NCI-H2107 (cell line): ENCODE measurements around the gene NTNG1.
"Not testable (repeated sequence)": the region's sequence is repeated elsewhere in the genome, so short reads cannot be mapped to it uniquely, and the experiment has no call there.

Source experiments
- DNase-seq: peaks from one replicate; lab custom pipeline; 2025; lab: John Stamatoyannopoulos, UW

NTNG1 gene

DNA sequence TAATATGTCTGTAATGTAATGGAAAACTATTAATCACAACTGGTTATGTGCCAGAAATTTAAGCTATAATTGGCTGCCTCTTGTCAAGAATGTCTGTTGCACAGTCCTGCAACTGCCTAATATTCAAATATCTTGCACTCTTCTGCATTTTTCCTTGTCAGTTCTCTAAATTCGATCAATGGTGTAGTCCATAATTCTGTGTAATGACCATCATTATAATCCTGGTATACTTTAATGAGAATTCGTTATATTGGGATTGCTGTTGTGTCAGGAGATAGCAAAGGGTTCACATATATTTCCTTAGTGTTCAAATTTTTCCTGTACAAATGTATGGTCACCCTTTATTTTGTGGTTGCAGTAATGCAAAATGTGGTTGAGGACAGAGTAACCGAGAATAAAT, 4.8 kb downstream of the NTNG1 start:
- DNase-seq: no peak

DNA sequence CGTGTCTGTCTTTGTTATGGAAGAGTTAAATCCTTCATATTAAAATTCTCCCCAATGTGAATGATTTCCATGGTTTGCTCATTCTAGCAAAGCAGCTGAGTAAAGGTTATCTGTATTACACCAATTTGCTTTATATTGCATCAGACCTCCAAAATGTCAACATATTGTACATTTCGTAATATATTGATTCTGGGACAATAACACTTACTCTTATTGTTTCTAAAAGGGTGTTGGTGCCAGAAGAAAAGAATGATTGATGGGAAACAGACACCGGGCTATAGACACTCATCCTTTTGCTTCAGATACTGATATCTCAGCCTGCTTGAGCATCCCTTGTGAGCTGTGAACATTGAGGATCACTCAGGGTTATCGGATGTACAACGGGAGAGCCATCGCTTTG, 7.0 kb downstream of the NTNG1 start:
- DNase-seq: no peak

DNA sequence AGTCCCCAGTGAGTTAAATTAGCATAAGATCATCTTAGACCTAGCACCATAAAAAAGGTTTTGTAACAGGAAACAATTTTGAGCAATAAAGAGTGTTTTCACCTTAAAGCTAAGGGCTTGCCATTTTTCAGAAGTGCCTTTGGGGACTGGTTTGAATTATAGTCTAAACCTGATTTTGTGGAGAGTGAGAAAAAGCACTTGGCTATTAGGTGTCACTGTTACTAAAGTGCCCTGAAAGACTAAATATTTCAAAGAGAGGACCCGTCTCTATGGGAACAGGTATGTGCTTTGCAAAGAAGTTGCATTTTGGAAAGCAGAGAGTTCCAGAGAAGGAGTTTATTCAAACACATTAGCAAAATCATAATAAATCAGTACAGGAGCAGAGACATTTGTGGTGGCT, 9.1 kb downstream of the NTNG1 start:
- DNase-seq: no peak

DNA sequence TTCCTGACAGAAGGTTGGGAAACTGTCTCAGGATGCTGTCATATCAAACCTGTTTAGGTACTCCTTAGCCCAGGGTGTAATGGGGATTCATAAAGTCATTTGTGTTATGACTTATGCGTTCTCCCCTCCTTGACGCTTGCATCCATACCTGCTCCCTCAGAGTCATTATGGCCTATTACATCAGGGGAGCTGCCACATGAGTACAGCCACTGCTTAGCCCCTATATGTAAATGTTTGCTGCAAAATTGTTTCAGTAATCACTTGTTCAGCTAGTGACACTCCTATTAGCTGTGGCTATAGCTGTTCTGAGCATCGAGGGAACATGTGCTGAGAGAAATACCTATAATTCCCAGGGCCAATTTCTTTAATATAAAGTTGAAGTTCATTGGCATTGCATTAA, 10.5 kb downstream of the NTNG1 start:
- no peak for DNase-seq

DNA sequence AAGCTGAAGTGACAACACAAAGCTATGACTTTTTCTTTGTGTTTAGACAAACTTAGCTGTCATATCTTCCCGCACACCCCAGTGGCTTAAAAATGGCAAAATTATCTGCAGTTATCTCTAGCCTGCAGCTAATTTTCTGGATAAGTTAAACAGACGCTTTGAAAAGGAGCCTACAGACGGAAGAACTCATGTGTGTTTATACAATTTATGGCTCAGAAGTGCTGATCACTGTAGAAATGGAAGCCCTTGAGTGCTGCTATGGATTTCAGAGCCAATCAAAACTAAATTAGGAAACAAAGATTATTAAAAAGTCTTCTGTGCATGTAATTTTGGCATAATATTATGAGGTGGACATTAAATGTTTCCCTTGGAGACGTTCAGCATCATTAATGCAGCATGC, 11.6 kb downstream of the NTNG1 start:
- DNase-seq: no peak

DNA sequence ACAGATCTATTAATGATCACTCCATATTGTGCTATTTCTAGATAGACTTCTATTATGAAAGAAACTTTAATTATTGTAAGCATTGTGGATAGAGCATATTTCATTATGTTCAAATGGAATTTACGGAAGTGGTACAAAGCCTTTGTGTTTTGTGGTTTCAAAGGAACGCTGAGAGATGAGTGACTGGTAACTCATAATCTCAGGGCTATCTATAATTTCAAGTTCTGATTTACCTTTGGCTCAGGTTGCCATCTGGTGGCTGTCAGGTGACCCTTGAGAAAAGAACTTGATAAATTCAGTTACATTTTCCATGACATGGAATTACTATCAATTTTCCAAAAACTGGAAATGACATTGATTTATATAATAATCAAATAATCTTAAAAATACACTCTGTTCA, 12.2 kb downstream of the NTNG1 start:
- DNase-seq: no peak

DNA sequence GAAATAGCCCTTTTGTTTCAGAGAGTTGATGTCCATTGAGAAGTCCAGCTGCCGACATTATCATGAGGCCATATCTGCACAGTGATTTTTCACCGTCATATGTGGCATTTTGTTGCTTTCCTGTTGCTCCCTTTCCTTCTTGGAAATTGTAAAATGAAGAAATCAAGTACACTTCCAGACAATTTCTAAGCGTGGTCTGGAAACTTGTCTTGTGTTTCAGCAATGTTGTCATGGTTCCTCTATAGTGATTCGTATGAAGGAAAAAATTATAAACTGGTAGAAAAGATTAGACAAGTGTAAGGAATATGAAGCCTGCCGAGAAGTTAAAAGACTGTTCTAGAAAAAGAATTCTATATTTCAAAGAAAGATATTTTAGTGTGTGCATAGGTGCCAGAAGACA, 17.7 kb downstream of the NTNG1 start:
- DNase-seq: no peak

DNA sequence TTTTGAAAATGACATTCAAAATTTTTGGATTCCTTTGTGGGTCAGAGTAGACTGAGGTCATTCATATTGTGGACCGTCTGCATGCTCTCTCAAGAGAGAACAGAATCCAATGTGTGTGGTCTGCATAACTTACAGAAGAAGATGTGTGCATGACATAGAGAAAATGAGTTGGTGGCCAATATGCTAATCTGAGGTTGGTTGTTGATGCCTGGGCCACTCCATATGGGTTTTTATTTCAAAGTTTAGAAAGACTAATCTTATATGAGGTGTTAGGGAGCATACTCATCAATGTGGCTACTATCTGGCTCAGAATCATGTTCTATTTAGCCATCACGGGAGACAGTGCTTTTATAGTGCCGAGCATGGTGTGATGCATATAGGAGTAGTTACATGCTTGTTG, 18.2 kb downstream of the NTNG1 start:
- no peak for DNase-seq

DNA sequence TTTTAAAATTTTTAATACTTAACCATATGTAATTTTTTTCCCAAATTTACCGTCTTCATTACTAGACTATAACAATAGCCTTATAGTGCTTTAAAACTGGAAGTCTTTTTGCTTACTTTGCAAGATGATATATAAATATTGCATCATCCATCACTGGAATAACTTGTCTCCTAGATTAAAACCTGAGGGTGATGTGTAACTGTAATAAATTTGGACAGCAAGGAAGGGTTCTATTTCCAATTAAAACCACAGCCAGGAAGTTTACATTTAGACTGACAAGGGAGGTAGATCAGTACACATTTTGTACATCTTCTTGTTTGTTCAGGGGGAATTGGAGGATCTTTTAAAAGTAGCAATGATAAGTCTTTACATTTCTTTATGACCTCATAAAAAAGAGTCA, 21.9 kb downstream of the NTNG1 start:
- DNase-seq: no peak

DNA sequence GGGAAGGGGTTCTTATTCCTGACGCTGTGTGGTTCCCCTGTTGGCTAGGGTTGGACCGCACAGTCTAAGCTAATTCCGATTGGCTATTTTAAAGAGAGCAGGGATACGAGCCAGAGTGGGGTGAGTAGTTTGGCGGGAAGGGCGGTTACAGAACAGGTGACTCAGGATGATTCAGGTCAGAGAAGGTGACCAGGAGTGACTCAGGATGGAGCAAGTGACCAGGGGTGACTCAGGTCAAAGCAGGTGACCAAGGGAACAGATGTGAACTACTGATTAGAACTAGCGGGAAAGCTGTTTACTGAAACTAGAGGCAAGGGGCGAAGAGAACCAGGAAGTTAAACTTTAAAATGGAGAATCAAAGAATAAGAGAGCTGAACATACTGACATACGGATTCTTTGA, 24.1 kb downstream of the NTNG1 start:
- DNase-seq: not testable (repeated sequence)

DNA sequence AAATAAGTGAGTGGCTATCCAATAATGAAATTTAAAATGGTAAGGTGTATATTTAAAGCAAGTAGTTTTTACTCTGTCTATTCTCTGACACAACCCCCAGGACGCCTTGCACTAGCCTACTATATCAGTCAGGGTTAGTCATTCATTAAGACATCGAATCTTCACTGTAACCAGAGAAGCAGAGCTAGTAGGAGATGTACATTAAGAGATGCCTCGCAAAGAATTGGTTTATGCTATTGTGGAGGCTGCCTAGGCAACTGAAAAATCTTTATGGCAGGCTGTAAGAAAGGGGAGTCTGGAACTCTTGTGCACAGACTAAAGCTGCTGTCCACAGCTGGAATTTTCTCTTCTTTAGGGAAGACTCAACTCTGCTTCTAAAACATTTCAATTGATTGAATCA, 28.8 kb downstream of the NTNG1 start:
- DNase-seq: no peak

DNA sequence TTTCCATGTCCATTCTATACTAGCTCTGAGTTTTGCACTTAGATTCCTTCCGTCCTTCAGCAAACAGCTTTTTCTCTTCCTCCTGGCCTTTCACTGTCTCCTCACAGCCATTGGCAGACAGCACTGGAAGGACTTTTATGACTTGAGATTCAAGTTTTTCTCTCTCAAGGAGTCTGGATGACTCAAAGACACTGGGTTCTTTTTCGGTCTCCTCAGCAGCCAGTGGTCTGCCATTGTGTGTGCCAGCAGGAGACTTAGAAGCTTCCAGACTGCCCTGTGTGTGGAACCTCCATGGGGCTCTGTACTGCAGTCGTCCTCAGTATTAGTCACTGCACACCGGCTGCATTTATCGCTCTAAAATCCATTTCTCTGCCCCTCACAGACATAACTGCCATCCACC, 30.5 kb downstream of the NTNG1 start:
- no peak for DNase-seq

DNA sequence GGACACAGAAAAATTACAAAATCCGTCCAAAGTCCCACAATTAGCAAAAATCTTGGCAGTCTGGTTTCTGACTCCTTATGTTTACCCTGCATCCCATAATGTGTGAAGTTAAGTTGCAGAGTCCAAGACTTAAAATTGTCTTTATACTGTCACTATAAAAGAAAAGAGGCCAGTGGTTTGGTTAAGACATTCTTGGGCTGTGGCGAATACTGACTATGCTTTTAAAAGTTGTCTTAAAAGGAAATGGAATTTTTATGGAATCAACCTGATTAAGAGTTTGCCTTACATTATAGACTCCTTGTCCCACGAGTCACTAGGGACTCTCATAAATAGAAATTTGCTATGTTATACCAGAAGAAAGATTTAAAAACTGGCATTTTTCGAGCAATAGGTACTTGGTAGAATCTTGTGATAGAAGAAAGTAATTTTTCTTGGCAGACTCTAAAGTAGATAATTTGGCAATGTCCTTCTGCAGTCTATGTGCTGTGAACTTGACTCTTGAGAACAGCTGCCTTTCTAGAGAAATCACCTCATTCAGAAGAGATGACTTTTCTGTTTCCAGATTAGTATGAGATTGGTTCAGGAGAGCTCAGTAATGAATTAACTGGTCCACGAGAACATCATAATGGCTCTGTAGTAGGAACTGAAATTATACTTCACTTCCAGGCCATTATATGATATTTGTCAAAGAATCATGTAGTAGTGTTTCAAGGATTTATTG, 31.8 kb downstream of the NTNG1 start:
- no peak for DNase-seq

DNA sequence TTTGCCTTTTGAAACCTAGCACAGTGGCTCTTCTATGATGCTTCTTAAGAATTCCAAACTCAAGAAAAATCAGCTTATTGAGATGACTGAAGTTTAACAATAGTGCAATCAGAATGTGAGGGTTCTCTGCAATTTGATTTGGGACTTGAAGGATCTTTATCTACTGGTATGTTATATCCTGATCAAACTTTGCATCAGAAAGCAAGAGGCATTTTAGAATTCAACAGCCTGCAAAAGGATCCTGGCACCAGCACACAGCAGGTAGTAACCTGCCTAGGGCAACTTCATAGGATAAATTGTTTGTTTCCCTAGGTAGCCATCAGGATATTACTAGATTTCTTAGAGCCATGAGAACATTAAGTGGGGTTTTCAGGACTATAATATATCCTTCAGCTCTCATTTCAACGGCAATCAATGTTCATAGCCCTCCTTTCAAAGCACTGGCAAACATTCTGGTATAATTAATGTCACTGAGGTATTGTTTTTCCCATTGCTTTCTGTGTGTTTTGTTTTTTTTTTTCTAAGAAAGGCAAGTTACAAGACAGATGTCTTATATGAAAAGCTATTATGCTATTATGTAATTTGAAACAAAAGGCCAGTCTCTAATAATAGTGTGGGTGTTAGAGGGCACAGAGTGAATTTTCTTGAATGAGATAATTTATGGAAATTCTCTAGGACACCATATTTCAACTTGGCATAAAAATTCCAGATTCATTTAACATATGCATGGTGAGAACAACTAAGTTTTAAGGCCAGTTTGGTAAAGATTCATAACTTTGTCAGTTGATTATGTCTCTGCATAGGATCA, 34.5 kb downstream of the NTNG1 start:
- no peak for DNase-seq

DNA sequence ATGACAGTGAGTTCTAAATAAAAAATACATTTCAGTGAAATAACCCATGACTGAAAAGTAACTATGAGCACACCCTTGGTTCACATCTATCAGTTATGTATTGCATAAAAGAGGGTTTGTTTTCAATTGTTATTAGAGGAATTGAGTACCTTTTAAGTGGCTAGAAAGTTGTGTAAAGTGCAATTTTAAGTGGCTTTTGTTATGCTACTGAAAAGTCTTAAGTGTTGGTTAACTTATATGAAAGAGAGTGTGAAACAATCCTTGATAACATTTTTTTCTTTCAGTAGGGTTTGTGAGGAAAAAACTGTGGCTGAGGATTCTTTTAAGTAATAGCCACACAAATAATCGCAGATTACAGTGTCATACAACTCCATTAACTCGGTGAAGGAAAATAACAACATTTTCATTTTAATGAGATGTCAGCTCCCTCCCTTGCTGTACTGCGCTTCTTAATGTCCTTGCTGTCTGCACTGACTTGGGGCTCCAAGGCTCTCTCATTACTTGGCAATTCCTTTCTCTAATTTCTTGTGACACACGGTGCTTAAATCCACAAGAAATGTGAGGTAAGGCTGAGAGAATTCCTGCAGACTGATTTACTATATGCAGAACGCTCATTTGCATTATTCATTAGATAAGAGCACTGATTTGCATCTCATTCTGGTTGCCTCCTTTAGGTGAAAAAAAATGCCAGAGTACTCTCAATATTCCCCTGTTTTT, 40.6 kb downstream of the NTNG1 start:
- DNase-seq: no peak

DNA sequence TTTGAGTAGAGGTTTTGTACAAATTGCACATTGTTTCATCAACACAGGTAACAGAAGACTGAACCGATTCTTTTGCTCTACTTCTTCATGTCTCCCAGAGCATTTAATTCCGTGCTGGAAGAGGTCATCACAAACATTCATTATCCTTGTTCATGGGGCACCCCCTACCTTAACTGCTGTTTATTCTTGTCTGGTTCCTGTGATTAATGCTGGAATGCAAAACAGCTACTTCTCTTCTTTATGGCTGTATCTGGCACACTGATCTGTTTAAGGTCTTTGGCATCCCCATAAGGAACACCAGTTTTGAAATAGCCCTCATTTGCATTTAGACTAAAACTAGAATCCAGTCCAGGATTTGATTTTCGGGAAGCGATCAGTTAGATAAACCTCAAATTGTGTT, 42.2 kb downstream of the NTNG1 start:
- DNase-seq: no peak

DNA sequence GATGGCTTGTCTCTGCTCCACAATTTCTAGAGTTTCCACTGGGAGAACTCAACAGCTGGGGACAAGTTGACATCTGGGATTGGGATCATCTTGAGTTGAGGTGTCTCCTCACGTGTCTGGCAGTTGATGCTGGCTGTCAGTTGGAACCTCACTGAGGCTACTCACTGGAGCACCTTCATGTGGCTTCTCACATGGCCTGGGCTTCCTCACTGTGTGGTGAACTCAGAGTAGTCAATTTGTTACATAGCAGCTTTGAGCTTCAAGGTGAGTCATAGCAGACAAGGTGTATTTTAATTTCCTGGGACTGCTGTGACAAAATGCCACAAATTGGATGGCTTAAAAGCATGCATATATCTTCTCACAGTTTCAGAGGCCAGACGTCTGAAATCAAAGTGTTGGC, 44.0 kb downstream of the NTNG1 start:
- DNase-seq: no peak

DNA sequence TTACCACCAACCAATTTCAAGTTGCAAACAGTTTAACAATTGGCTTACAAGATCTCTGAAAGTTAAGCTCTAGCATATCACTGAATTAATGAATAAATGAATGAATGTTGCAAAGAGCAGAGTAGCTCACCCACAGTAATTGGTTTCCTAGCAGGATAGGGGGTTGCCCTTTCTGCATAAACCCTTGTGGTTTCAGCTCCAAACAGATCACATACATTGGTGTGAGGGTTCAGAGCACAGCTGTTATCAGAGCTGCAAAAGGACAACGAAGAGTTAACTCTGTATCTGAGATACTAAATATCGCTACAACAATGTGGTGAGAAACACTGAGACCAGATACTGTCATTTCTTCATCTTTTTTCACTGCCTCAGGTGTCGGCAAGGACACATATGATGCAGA, 46.6 kb downstream of the NTNG1 start:
- DNase-seq: no peak

DNA sequence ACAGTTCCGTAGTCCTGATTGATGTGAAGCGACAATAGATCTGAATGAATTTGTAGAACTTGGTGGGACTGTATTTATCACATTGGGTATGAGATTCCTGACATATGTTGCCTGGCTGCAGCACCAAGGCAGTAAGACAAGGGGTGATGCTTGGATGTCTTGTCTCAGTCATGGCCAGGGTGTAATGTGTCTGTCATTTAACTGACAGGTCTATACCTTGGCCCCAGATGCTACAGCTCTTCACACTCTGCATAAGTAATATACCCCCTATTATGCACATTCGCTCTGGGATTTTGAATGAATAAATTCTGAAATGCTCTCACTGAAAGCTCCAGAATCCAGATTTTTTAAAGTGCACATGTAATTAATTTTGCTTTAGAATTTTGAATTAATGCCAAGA, 47.3 kb downstream of the NTNG1 start:
- no peak for DNase-seq

DNA sequence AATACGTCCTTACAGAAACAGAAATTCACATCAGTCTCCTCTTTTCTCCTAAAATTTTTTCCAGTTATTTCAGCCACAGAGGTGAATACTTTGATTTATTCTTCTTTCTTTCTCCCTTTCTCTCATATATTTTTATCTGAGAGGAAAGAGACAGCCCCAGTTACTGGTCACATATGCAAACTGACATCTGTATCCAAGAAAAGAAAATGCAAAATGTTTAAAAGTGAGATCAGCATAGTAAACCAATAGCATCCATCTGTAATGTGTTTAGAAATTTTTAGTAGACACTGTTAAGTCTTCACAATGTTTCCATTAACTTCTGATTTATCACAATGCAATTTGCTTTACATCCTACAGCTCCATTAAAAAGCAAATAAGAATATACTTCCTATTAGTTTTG, 53.5 kb downstream of the NTNG1 start:
- DNase-seq: no peak

DNA sequence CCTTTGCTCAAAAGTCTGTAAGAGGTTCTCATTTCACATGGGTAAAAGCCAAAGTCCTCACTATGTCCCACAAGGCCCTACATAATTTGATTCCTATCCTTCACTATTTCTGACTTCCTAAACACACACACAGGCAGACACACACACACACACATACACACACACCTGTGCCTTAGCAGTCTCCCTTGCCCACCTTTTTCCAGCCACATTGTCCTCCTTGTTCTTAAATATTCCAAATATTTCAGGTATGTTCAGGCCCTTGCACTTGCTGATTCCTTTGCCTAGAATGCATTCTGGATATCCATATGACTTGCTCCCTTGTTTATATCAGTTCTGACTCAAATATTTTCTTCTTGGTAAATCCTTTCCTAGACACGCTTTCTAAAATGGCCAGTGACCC, 54.6 kb downstream of the NTNG1 start:
- DNase-seq: no peak

DNA sequence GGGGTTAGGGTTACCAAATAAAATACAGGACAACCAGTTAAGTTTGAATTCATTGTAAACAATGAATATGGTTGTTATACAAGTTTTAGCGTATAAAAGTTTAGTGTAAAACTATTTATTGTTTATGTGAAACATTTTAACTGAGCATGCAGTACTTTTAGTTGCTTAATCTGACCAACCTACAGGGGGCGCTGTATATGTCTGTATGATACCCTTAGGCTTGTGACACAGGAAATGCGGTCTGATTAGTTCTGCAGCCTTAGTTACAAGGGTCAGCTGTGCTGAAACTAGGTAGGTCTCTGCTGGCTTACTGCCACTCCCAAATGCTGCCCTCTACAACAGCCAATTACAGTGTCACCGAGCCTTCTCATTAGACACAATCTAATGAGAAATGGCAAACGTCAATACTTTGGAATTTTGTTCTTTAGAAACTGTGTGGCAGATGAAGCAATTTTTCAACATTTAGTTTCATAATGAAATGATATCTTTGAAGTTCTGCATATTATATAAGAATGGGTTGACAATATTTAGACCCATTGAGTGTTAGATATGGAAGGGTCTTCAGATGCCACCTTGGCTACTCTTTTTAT, 56.2 kb downstream of the NTNG1 start:
- DNase-seq: no peak

DNA sequence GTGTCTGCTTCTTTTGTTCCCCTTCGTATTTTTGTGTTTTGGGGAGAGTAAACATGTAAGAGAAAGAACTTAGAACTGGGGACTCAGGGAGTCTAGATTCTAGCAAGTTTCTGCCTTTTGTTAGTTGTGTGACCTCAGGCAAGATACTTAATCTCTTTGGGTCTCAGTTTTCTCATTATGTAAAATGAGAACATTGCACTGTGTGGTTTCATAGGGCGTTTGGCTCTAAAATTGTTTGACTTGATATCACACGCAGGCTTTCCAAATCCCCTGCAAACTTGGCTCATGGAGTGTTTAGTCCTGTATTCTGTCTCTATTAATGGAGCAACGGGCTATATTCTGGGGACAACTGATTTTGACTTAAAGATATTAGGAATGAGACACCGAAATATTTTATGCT, 57.7 kb downstream of the NTNG1 start:
- no peak for DNase-seq
